ENCODE results near the gene SHOC1. TPM values are rescaled to one million over a fixed set of nuclear protein-coding genes. Genes with fewer than 3 reads are reported as not detected.

Gene SHOC1
- total and polyA plus RNA-seq, 2 donors (not counting 3 experiments of a cell fraction or from before 2014, with no cell fraction given) = not detected

DNA sequence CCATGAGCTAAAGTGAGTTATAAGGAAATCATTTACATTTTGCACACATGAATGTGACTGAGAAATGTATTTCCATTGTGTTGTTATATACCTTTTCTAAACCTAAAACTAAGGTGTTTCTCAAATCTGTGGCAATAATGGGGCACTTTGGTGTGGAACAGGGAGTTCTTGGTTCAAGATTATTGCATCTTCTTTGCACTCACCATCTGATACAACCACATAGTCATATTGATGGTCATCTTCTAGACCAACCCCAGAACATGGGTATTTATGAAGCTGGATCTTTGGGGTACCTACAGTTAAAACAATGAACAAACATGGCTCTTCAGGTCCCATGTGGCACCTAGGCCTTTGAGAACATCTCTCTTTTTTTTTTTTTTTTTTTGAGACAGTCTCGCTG, 24.6 kb upstream of the SHOC1 start:
- Histone ChIP-seq H3K36me3 (ENCODE audit: control insufficient read depth in 2 of 2, extremely low read depth in 1 of 2, insufficient read depth in 2 of 2, low read length in 2 of 2) (no peaks in the 10 kb centered on the region), H3K9ac (replicated peaks; ENCODE audit: extremely low read depth, insufficient read depth, low read length) (no peak overlapping the region), H3K79me2 (ENCODE audit: control insufficient read depth, insufficient read depth, low read length) (no peaks in the 10 kb centered on the region), H3K4me2 (ENCODE audit: insufficient read depth, low read length) (no peak overlapping the region), H3K4me3 (replicated peaks in 1 of 3; ENCODE audit: insufficient read depth in 1 of 3, low read depth in 1 of 3, low read length in 3 of 3) (no peak overlapping the region), H3K27me3 (ENCODE audit: control insufficient read depth in 2 of 2, insufficient read depth in 2 of 2, low read length in 2 of 2) (no peaks in the 10 kb centered on the region), H3K9me1 (replicated peaks; ENCODE audit: control insufficient read depth, extremely low read depth, insufficient read depth, low read length) (no peaks in the 10 kb centered on the region), H3K9me3 (replicated peaks; ENCODE audit: control insufficient read depth, insufficient read depth, low read length) (no peaks in the 10 kb centered on the region), H4K20me1 (replicated peaks; ENCODE audit: control insufficient read depth, extremely low read depth, insufficient read depth, low read length) (no peaks in the 10 kb centered on the region), H2AFZ (ENCODE audit: low read depth, low read length) (no peak overlapping the region), H3K27ac (ENCODE audit: insufficient read depth, low read depth, low read length) (no peak overlapping the region), H3K4me1 (ENCODE audit: control insufficient read depth, extremely low read depth, insufficient read depth, low read length) (no peaks in the 10 kb centered on the region)
- DNase-seq (ENCODE audit: low read depth, low spot score) (no peak), FAIRE-seq (no peak)
- TF ChIP-seq FOS (IDR thresholded peaks at IDR 0.05; ENCODE audit: borderline replicate concordance, insufficient read depth, low read length) (no peak), MYC (IDR thresholded peaks at IDR 0.05; ENCODE audit: low read depth, low read length) (no peak), EZH2 (IDR thresholded peaks at IDR 0.05; ENCODE audit: borderline replicate concordance, low read depth, low read length, severe bottlenecking) (no peak), JUN (IDR thresholded peaks at IDR 0.05; ENCODE audit: borderline replicate concordance, insufficient read depth, insufficient read length, low read depth) (no peak), POLR2AphosphoS5 (IDR thresholded peaks at IDR 0.05; ENCODE audit: insufficient read depth, low read depth, low read length) (no peak), GATA2 (IDR thresholded peaks at IDR 0.05; ENCODE audit: insufficient read depth, insufficient read length, low read depth, low read length) (no peak), POLR2A (IDR thresholded peaks at IDR 0.05; ENCODE audit: low read depth, low read length) (no peak)
- TF ChIP-seq, protein P1, sequence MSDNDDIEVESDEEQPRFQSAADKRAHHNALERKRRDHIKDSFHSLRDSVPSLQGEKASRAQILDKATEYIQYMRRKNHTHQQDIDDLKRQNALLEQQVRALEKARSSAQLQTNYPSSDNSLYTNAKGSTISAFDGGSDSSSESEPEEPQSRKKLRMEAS (IDR thresholded peaks at IDR 0.05; ENCODE audit: insufficient read depth, insufficient read length) = no peak
- TF ChIP-seq, protein P2, sequence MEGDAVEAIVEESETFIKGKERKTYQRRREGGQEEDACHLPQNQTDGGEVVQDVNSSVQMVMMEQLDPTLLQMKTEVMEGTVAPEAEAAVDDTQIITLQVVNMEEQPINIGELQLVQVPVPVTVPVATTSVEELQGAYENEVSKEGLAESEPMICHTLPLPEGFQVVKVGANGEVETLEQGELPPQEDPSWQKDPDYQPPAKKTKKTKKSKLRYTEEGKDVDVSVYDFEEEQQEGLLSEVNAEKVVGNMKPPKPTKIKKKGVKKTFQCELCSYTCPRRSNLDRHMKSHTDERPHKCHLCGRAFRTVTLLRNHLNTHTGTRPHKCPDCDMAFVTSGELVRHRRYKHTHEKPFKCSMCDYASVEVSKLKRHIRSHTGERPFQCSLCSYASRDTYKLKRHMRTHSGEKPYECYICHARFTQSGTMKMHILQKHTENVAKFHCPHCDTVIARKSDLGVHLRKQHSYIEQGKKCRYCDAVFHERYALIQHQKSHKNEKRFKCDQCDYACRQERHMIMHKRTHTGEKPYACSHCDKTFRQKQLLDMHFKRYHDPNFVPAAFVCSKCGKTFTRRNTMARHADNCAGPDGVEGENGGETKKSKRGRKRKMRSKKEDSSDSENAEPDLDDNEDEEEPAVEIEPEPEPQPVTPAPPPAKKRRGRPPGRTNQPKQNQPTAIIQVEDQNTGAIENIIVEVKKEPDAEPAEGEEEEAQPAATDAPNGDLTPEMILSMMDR (IDR thresholded peaks at IDR 0.05; ENCODE audit: extremely low read depth in 1 of 2, insufficient read depth in 1 of 2, low read depth in 1 of 2, low read length in 2 of 2) = no peak
- intact Hi-C loops (cut with micrococcal nuclease) (no loop called here), dilution Hi-C loops (cut with MboI; ENCODE audit: extremely low pct_ligation_motif_present, low sequenced_read_pairs) (no loop called here)
- ChIA-PET CTCF (no interaction called here), POLR2A (no interaction called here)
- BruUV-seq (replicated peaks) = no TSS peak
